GM18502 (cell line): ENCODE results near the gene BNC1.

Experiments
- ATAC-seq: cut with Tn5 transposase; IDR thresholded peaks from one replicate; pipeline ENCODE4 v1.9.1; 2021; ENCODE audit warnings: mild to moderate bottlenecking; ENCODE audit not compliant: unreplicated experiment, poor library complexity

BNC1 gene

DNA sequence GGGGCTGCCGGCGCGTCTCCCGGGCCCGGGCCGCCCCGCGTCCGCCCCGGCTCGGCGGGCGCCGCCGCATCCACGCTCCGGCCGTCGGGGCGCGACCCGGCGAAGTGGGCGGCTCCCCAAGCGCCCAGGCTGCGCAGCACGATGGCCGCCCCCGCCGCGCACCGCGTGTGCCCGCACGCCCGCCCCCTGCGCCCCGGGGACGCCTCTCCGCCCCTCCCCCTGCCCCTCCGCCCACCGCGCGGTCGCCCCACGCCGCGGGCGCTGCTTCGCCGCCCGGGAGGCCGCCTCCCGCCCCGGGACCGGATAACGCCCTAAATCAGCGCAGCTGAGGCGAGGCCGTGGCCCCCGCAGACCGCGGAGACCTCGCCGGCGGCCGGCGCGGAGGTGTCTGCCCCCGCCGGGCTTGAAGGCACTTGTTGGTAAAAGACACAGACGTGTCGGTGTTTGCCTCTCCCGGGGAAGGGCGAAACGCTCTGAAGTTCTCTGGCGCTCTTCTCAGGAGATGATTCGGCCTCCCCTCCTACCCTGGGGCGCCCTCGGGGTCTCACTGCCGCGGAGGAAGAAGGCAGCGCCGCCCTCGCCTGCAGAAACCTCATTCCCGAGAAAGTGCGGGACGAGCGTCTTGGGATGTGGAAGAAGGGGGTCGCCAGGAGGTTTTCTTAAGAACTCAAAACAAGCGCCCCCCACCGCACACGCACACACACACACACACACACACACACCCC lies at the start of gene BNC1:
Gene BNC1 (minus strand): TSS at position 106 of the 725 bp plus-strand sequence. CDS start 36 bp downstream, at position 70.
- no peak for ATAC-seq

- no peak for ATAC-seq
Measured at GRCh38 chr15:83327041-83327440, 42.6 kb upstream of the BNC1 start.

DNA sequence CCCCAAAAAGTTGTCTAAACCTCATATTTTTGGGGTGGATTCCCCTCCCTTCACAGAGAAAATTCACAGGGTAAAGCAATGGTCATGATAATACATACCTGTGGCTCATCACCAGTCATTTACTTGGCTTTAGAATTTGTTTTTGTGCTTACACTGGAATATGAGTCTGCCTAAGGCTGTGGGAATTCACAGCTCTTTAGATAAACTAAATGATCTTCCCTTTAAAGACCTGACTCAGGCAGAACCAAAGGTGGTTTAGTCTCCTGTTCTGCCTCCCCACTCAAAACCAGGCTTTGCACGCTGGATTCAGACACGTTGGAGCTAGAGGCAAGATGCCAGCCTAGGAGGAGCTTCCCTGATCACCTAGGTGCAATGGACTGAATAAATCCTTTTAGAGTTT lies 40.3 kb upstream of the BNC1 start:
- no peak for ATAC-seq

- no peak for ATAC-seq
Measured at GRCh38 chr15:83323296-83323711, 38.8 kb upstream of the BNC1 start.

GRCh38 chr15:83322691-83323090 lies 38.2 kb upstream of the BNC1 start:
- no peak for ATAC-seq

DNA sequence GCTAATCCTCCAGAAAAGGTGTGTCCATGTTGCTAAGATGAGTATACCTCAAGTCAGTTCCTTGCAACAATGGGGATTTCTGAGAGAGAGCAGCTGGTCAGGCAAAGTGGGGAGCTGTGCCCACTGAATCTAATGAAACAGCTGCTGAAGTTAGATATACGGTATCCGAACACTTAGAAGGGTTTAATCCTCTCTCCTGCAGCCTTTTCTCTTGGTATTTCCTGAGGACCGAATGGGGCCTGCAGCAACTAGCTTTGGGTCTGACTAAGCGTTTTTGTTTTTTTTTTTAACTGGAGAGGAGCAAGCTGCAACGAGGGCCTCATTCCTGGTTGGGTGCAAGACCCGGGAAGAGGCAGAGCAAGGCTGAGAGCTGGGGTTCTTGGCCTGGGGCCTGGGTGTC lies 37.6 kb upstream of the BNC1 start:
- no peak for ATAC-seq

DNA sequence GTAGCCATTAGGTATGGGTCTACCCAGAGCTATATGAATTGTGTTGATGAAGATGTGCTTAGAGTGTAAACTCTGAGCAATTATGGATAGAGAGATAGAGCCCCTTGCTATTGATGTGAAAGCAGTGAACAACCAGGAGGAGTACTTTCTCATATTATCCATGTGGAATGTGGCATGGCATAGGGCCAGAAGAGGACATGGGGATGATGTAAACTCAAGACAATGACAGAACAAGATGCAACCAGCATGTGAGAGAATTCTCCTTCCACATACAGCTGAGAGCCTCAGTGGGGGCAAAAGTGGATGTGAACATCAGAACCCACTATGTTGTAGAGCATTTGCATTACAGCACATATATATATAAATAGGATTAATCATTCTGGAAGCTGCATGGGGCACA lies 36.4 kb upstream of the BNC1 start:
- no peak for ATAC-seq

DNA sequence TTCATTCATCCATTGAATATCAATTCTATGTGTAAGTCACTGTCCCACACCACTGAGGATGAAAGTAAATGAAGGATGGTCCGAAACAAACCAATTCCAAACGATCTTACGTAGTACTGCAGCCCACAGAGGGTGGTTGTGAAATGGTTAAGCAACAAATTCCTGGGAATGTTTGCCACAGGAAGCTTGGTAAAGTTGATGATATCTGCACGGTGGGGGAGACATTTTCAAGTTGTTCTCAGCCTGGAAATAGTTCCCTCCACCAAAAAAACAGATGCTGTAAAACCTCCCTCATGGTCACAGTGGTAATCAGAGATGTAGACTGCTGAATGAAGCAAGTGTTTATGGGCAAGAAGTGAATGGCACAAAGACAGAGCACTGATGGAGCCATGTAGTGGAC lies 35.9 kb upstream of the BNC1 start:
- ATAC-seq, result no peak

DNA sequence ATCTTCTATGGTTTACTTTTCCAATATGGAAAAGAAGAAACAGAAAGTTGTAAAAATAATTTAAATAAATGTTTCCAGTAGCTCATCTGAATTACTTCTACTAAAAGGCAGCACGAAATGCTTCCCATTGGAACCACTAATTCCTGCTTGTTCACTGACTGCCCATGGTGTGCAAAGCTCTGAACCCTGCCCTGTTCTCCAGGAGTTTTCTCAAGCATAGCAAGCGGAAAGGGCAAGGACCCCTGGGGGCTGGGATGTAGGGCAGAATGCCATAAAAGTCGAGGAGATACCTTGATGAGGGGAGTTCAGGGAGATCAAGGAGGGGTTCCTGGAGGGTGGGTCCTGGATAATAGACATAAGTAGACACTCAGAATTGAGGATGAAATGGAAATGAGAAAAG lies 35.3 kb upstream of the BNC1 start:
- no peak for ATAC-seq

DNA sequence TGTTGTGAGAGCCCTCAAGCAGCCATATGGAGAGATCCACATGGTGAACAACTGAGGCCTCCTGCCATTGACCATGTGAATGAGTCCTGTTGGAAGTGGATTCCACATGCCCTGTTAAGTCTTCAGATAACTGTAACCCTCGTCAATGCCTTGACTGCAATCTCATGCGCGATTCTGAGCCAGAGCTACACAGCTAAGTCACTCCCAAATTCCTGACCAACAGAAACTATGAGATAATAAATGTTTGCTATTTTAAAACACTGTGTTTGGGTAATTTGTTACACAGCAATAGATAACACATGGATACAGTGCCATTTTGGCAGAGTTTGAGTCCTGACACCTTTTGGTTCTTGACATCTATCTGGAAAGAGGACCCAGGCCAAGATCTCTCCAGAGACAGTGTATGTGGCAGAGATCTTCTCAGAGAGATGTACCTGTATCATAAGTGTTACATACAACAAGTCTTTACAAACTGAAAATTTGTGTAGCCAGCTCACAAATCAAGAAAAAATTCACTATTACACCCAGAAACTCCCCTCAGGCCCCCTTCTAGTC lies 34.5 kb upstream of the BNC1 start:
- no peak for ATAC-seq

DNA sequence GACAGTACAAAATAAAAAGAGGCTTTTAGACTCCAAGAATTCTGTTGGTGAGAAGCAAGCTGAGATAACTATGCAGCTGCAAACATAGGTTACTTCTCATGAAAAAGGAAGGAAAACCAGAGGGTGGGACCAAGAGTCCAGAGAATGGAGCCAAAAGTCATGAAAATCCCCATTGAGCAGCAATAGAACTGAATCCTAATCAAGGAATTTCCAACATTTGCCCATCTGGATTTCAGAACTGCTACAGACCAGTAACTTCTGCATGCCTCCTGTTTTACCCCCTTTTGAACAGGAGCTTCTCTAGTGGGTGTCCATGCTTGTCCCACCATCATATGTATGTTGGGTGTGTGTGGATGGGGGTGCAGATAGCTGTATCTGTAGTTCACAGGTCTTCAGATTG lies 33.6 kb upstream of the BNC1 start:
- no peak for ATAC-seq

DNA sequence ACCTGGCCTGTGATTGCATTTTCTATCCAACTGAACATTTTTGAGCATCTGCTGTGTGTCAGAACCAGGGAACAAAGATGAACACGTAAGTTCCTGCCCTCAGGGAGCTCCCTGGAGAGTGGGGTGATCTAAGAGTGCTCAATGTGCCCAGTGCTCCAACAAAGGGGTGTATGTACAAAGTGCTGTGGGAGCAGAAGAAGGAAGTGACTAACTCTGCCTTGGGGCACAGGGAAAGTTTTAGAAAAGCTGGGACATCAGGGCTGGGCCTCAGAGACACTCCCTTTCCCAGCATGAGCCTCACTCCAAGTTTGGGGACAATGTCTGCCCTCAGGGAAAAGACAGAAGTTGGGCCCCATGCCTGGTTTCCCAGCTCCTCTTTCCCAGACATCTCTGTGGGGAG lies 27.6 kb upstream of the BNC1 start:
- no peak for ATAC-seq

GRCh38 chr15:83310521-83311456 lies 26.3 kb upstream of the BNC1 start:
- no peak for ATAC-seq

GRCh38 chr15:83308671-83309070 lies 24.2 kb upstream of the BNC1 start:
- ATAC-seq, result no peak

- ATAC-seq, result no peak
Measured at GRCh38 chr15:83306561-83306960, 22.1 kb upstream of the BNC1 start.

DNA sequence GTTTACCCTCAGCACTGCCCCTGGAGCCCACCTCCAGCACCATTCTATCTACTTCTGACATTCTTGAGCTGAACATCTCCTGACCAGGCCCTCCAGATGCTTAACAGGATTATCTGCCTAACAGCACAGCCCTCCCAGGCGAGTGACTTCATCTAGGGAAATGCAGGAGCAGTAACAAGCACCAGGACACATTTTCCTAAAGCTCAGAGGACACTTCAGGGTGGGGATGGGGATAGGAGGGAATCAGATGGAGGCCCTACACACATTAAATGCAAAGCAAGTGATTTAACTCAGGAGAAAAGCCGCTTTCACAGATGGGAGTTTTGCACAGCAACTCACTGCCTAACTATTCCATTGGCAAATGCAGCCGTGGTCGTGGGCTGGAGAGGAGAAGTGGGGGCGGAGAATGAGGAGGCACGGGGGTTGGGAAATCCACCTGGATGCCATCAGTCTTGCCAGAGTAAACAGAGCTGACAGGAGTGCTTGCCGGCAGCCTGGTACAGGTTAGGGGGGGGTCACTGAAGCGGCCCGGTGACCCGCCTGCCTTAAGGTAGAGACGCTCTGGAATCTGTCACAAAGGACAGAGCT lies 21.3 kb upstream of the BNC1 start:
- no peak for ATAC-seq

GRCh38 chr15:83304861-83305703 lies 20.6 kb upstream of the BNC1 start:
- ATAC-seq, result no peak

DNA sequence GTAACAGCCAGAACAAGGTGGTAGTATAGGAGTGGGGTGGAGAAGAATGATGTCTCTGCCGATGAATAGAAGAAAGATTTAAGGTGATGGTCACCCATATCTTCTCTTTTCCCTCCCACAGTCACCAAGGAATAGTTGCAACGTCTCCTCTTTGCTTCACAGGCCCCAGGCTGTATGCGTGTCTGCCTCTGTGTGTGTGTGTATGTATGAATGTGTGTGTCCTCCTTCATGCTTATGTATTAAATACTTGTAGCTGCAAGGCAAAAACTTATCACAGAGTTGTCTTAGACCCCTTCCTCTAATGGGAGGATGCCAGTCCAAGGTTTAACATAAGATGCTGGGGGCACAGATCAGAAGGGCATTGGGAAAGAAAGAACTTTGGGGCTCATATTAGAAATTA lies 19.1 kb upstream of the BNC1 start:
- no peak for ATAC-seq

- ATAC-seq, result no peak
Measured at GRCh38 chr15:83300826-83301225, 16.4 kb upstream of the BNC1 start.

- ATAC-seq, result no peak
Measured at GRCh38 chr15:83299462-83299861, 15.0 kb upstream of the BNC1 start.
